MM.1S (cell line): Measurements from ENCODE around the gene F7.

Experiments used
- CTCF ChIP-seq: fragments of 300-600 bp; sonication (generic); IDR thresholded peaks from 2 replicates; pipeline ENCODE4 v1.5.1; 2016; ENCODE audit warnings: antibody characterized with exemption, low read length, mixed read lengths
- EZH2 ChIP-seq: fragments of 300-600 bp; sonication (generic); optimal IDR thresholded peaks from 2 replicates; pipeline ENCODE3; 2017; ENCODE audit warnings: low read depth, mild to moderate bottlenecking, antibody characterized with exemption, low read length, mixed read lengths

GRCh38 chr13:113118261-113119021, 12.8 kb downstream of the F7 start:
- TF ChIP-seq CTCF: no peak
- TF ChIP-seq EZH2: no peak
